HG03378 (cell line): ENCODE data around the gene SNRNP35.
"Not testable (repeated sequence)": the region's sequence is repeated elsewhere in the genome, so short reads cannot be mapped to it uniquely, and the experiment has no call there.

Experiments
- ATAC-seq: cut with Tn5 transposase; IDR thresholded peaks from one replicate; pipeline ENCODE4 v1.9.1; 2021; ENCODE audit warnings: mild to moderate bottlenecking, moderate library complexity; ENCODE audit not compliant: unreplicated experiment

The SNRNP35 gene

GRCh38 chr12:123449249-123449733 lies 8.6 kb upstream of the SNRNP35 start:
- ATAC-seq = no peak

GRCh38 chr12:123449856-123450255 lies 8.1 kb upstream of the SNRNP35 start:
- no peak for ATAC-seq

GRCh38 chr12:123450636-123451035 lies 7.3 kb upstream of the SNRNP35 start:
- no peak for ATAC-seq

DNA sequence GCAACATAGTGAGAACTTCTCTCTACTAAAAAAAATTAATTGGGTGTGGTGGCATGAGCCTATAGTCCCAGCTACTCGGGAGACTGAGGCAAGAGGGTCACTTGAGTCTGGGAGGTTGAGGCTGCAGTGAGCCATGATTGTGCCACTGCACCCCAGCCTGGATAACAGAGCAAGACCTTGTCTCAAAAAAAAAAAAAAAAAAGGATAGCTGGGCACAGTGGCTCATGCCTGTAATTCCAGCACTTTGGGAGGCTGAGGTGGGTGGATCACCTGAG lies 5.7 kb upstream of the SNRNP35 start:
- ATAC-seq = not testable (repeated sequence)

DNA sequence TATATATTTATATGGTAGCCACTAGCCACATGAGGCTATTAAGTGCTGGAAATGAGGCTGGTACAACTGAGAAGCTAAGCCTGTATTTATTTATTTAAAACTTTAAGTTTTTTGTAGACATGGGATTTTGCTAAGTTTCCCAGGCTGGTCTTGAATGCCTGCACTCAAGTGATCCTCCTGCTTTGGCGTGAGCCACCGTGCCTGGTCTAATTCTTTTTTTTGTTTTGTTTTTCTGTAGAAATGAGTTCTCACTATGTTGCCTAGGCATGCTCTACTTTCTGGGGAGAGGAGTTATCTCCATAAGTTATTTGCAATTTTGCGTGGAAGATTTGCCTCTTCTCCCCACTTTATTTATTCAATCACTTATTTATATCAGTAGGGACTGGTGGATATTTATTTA lies 4.8 kb upstream of the SNRNP35 start:
- no peak for ATAC-seq

- not testable (repeated sequence) for ATAC-seq
Measured at GRCh38 chr12:123463174-123463573, 5.2 kb downstream of the SNRNP35 start.

DNA sequence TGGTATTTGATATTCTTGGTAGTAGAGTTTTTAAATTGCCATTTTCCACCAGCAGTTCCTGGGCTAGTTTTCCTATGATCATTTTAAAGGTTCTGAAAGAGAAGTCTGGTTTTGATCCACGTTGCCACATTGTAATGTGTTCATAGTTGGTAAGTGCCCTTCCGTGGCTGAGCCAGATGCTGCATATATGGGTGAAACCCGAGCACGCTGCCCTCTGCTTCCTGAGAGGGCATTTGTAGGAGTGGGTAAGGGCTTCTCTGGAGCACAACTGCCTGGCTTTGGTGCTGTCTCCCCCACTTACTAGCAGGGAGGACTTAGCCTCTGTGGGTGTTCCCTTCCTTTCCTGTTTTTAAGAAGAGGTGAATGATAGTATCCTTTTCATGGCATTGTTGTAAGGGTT lies 7.1 kb downstream of the SNRNP35 start:
- ATAC-seq = no peak

DNA sequence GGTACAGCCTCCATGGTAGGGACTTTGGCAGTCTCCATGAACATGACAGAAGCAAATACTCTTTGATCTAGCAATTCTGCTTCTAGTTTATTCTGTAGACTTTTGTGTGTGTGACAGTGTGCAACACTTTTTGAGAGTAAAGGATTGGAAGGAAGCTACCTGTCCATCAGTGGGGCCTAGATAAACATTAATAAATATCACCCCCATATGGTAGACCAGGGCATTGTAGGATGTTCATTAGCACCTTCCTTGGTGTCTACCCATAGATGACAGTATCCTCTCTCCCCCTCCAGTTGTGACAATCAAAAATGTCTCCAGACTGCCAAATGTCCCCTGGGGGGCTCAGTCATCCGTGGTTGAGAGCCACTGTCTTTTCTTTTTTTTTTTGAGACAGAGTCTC lies 10.8 kb downstream of the SNRNP35 start:
- no peak for ATAC-seq

GRCh38 chr12:123469978-123470377 lies 12.0 kb downstream of the SNRNP35 start:
- no peak for ATAC-seq

DNA sequence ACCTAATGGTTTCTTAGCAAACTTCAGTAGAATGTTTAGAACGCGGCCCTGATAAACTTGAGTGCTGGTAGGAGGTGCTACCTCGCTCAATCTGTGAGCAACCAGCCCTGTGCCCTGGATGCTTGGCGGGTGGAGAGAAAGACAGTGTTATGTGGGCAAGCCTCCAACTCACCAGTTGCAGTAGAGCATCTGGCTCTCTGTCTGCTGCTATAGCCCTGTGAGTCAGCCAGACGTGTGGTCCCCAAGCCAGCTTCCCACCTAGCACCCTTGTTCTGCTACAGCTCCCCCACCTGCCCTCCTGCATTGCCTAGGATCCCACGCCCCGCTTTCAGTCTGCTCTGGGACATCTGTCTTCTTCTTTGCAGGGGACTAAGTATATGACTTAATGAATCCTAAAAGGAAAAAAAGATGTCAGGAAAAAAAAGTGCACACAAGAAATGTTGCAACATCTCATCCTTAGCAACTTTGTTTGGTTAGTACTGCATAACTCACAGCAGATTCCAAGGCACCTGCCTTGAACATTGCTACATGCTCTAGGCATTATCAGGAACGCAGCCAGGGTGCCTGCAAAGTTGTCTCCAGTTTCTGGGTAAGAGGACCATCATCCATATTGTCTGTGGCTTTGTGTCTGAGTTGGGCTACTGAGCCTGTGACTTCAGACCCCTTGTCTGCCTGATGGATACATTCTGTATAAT lies 13.6 kb downstream of the SNRNP35 start:
- no peak for ATAC-seq

- ATAC-seq = no peak
Measured at GRCh38 chr12:123472438-123472849, 14.5 kb downstream of the SNRNP35 start.

DNA sequence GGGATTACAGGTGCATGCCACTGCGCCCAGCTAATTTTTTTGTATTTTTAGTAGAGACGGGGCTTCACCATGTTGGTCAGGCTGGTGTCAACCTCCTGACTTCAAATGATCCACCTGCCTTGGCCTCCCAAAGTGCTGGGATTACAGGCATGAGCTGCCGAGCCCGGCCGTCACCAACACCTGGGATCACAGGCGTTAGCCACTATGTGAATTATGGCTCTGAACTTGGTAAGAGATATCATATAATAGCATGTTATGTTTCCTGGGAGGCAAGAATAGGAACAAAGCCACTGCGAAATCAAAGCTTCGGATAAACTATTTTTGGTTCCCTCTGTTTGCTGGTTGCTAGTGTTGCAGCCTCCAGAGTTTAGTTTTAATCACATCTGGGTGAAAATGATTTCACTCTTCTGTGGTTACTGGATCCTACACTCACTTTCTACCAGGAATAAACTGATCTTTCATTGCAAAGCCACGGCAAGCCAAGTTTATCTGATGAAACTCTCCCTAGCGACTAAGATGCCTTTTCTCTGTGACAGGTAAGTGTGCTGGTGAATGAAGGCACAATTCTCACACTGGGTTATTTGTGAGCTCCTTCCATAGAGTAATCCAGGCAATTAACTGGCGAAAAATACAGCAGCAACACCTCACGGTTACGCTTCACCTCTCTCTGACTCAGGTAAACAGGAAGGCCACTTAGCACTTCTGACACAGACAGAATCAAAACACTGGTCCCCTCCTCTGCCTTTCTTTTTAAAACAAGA lies 16.7 kb downstream of the SNRNP35 start:
- no peak for ATAC-seq

DNA sequence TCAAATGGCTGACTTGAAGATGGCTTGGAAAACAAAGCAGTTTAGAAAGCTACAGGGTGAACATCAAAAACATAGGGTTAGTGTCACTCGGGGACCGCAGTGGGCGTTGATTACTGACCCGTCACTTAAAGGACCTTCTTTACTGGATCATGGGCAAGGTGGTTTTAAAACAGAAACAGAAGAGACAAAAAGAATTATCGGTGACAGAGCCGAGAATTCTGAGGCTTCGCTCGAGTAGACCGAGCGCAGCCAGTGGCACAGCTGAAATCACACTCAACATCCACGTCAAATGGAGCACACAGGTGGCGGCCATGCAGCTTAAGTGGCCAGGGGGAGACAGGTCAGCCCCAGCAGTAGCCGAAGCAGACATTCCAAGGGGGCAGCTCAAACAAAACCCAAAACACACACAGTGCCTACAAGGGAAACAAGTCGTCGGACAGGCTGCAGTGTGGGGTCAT lies 17.3 kb downstream of the SNRNP35 start:
- ATAC-seq = no peak

GRCh38 chr12:123478069-123478468 lies 20.1 kb downstream of the SNRNP35 start:
- ATAC-seq = no peak

DNA sequence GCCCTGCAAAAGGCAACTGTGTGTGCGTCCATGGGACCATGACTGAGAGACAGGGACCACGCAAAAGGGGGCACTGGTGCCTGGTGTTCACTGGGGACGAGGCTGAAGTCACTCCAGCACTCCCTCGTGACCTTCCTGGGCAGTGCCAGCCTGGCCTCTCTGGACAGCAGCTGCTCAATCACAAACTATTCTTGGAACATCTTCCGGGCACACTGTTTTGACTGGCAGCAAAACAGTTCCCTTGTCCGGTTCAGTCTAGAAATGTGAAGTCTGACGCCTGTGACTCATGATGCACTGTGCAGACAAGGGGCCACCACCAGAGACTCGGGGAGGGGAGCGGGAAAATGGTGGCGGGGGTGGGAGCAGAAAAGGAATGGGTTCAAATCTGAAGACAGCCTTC lies 20.8 kb downstream of the SNRNP35 start:
- ATAC-seq = no peak

DNA sequence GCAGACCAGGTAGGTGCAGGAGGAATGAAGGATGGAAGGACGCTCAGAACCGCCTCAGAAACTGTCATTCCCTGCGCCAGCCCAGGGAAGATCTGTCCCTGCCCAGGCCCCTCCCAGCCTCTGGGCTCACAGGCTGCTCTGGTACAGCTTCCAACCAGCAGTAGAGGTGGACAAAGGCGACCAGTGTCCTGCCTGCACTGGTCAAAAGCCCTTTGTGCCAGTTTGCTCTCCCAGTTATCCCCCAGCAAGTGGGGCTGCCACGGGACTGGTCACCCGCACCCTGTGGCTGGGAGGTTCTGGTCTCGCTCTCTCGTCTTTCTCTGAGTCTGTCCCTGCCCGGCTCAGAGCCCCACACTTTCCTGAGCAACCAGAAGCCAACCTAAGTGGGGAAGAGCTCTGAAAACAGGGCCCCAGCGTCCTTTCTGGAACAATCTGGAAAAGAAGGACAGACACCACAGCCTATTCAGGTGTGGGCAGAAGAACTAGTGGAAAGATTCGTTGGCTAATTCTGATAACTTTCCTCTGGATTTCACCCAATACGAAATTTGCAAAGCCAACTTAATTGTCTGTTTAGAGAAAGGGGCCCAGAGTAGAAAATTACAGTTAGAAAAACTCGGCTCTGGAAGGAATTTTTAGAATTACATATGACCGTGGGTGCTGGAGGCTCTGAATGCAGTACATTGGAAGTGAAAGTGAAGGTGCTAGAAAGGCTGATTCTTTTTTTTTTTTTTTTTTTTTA lies 21.7 kb downstream of the SNRNP35 start:
- no peak for ATAC-seq

DNA sequence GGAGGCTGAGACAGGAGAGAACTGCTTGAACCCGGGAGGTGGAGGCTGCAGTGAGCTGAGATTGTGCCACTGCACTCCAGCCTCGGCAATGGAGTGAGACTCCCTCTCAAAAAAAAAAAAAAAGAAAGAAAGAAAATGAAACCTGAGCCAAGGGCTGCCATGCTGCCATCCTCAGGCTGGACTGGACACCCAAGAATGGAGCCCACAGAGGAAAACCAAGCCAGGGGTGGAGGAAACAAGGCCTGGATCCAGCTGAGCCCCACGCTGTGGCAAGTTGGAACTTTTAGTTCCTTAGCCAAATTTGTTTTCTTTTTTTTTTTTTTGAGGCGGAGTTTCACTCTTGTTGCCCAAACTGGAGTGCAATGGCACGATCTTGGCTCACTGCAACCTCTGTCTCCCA lies 23.3 kb downstream of the SNRNP35 start:
- ATAC-seq = not testable (repeated sequence)

GRCh38 chr12:123482876-123483275 lies 24.9 kb downstream of the SNRNP35 start:
- no peak for ATAC-seq

DNA sequence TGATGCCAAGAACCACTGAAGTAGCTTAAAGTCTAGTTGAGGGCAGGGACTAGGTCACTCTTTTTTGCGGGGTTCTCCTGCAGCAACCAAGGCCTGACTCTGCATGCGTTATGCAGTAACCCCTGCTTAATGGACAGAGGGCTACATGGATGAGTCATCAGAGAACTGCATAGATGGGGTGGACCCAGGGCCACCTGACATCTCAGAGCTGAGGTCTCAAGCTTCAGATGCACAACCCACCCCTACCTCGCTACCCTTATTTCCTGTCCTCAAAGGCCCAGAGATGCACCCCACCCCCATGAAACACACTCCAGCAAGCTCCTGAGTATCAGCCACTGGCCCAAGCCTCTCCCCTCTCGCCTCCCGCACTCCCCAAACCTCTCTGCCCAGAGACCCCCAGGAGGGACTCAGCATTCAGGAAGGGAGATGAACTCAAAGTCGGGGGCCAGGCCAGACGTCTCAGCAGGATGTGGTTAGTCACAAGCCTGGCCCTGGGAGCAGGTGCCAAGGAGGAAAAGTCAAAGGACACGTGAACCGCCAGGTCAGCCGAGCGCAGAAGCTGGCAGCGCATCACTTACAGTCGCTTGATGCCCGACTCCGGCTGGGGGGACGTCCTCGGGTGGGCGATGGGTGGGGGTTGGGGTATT lies 25.8 kb downstream of the SNRNP35 start:
- ATAC-seq = no peak

DNA sequence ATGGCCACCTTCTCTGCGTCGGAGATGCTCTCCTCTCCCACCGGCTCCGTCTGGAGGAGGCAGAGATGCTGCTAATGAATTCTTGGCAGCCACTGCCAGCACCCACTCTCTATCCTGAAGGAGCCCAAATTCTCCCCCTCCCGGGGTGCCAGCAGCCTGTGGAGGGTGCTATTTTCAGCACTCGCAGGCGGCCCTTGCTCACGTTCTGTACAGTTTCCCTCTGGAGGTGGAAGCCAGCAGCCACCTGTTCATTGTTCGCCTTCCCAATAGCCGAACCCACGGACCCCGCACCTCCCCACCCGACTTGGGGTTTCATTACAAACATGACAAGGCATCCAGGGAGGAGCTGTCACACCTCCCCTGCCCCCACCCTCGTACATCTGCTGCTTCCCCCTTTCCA lies 27.8 kb downstream of the SNRNP35 start:
- no peak for ATAC-seq

DNA sequence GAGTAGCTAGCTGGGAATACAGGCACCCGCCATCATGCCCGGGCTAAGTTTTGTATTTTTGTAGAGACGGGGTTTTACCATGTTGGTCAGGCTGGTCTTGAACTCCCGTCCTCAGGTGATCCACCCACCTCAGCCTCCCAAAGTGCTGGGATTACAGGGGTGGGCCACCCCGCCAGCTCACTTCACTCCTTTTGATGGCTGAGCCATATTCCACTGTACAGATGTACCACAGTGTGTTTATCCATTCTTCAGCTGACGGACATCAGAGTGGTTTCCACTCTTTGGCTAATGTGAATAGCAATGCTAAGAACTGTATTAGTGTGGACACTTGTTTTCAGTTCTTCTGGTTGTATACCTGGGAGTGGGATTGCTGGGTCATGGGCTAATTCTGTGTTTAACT lies 29.5 kb downstream of the SNRNP35 start:
- no peak for ATAC-seq
